ENCODE measurements around the gene CASZ1.

- TF ChIP-seq, protein P1, sequence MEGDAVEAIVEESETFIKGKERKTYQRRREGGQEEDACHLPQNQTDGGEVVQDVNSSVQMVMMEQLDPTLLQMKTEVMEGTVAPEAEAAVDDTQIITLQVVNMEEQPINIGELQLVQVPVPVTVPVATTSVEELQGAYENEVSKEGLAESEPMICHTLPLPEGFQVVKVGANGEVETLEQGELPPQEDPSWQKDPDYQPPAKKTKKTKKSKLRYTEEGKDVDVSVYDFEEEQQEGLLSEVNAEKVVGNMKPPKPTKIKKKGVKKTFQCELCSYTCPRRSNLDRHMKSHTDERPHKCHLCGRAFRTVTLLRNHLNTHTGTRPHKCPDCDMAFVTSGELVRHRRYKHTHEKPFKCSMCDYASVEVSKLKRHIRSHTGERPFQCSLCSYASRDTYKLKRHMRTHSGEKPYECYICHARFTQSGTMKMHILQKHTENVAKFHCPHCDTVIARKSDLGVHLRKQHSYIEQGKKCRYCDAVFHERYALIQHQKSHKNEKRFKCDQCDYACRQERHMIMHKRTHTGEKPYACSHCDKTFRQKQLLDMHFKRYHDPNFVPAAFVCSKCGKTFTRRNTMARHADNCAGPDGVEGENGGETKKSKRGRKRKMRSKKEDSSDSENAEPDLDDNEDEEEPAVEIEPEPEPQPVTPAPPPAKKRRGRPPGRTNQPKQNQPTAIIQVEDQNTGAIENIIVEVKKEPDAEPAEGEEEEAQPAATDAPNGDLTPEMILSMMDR (IDR thresholded peaks at IDR 0.05; ENCODE audit: poor library complexity), result no peak
- TF ChIP-seq EZH2phosphoT487 (IDR thresholded peaks at IDR 0.05; ENCODE audit: low read depth, severe bottlenecking, unreplicated experiment), result no peak
- no peak for TF ChIP-seq EZH2 (IDR thresholded peaks at IDR 0.05; ENCODE audit: borderline replicate concordance)
Measured at GRCh38 chr1:10672343-10673050, 123.9 kb downstream of the CASZ1 start.

Data from hepatocyte (in vitro differentiated cells).